IMR-90 (cell line): Measurements from ENCODE around the gene LTB4R2. TPM values are rescaled to one million over a fixed set of nuclear protein-coding genes. Genes with fewer than 3 reads are reported as not detected.
A peak's percentile ranks its signal among the peaks of the same experiment; 100 is the strongest.

Source experiments
- ATAC-seq: fragments of 200-7000 bp; cut with Tn5 transposase; 2 replicates; pipeline ENCODE4 v1.9.1; 2020; ENCODE audit warnings: low read depth, mild to moderate bottlenecking, moderate library complexity
- BruUV-seq: library from RNA; stranded (reverse); fragments of 400-500 nt; replicated peaks from 2 replicates; lab custom pipeline; 2021; lab: Mats Ljungman, UMichigan
- CTCF ChIA-PET: fragments of 300-600 bp; formaldehyde crosslinking; extraction: SDS; loops from one replicate; lab custom pipeline; 2021; ENCODE audit warnings: antibody characterized with exemption; lab: Yijun Ruan, JAX
- POLR2A ChIA-PET: fragments of 300-600 bp; sonication (Branson Sonifier 250); formaldehyde crosslinking; loops from one replicate; lab custom pipeline; 2022; ENCODE audit warnings: antibody characterized with exemption; ENCODE audit not compliant: unreplicated experiment; lab: Charles Lee
- DNase-seq: peaks from one replicate; pipeline ENCODE4 v3.0.0; 2013
- H2AFZ ChIP-seq: replicated peaks from 2 replicates; pipeline ENCODE3; 2013; ENCODE audit warnings: low read length, mild to moderate bottlenecking; ENCODE audit not compliant: poor library complexity
- H2AK5ac ChIP-seq: 2 replicates; pipeline ENCODE4 v1.6.1; 2013; ENCODE audit warnings: low read depth, low read length, inconsistent platforms
- H2AK9ac ChIP-seq: replicated peaks from 2 replicates; pipeline ENCODE3; 2013; ENCODE audit warnings: mild to moderate bottlenecking, low read depth, low read length, moderate library complexity; ENCODE audit not compliant: poor library complexity
- H2BK120ac ChIP-seq: 2 replicates; pipeline ENCODE4 v1.6.1; 2013; ENCODE audit warnings: low read depth, low read length, inconsistent platforms
- H2BK15ac ChIP-seq: 3 replicates; pipeline ENCODE4 v1.6.1; 2013; ENCODE audit warnings: low read depth, low read length, inconsistent platforms
- H2BK20ac ChIP-seq: 2 replicates; pipeline ENCODE4 v1.6.1; 2013; ENCODE audit warnings: low read depth, mild to moderate bottlenecking, inconsistent platforms, low read length, moderate library complexity
- H2BK5ac ChIP-seq: 2 replicates; pipeline ENCODE4 v1.6.1; 2013; ENCODE audit warnings: mild to moderate bottlenecking, low read depth, low read length, inconsistent platforms; ENCODE audit not compliant: poor library complexity, severe bottlenecking
- H3K14ac ChIP-seq: replicated peaks from 2 replicates; pipeline ENCODE4 v1.6.1; 2013; ENCODE audit warnings: low read depth, low read length, inconsistent platforms
- H3K18ac ChIP-seq: 2 replicates; pipeline ENCODE4 v1.6.1; 2013; ENCODE audit warnings: low read depth, low read length, control low read depth
- H3K23ac ChIP-seq: 2 replicates; pipeline ENCODE4 v1.6.1; 2013; ENCODE audit warnings: low read depth, low read length, inconsistent platforms
- H3K27ac ChIP-seq: 2 replicates; pipeline ENCODE4 v1.5.1; 2013; ENCODE audit warnings: mild to moderate bottlenecking, control low read depth, low read length; ENCODE audit not compliant: insufficient read depth
- H3K27me3 ChIP-seq: 2 replicates; pipeline ENCODE4 v1.6.1; 2013; ENCODE audit warnings: low read length; ENCODE audit not compliant: control insufficient read depth, insufficient read depth
- H3K36me3 ChIP-seq: 2 replicates; pipeline ENCODE4 v1.6.1; 2013; ENCODE audit warnings: low read length, mixed read lengths; ENCODE audit not compliant: control insufficient read depth, insufficient read depth
- H3K4ac ChIP-seq: 2 replicates; pipeline ENCODE4 v1.6.1; 2013; ENCODE audit warnings: low read depth, low read length, inconsistent platforms
- H3K4me1 ChIP-seq: 2 replicates; pipeline ENCODE4 v1.6.1; 2013; ENCODE audit warnings: low read length, mixed read lengths; ENCODE audit not compliant: control insufficient read depth, insufficient read depth
- H3K4me2 ChIP-seq: 2 replicates; pipeline ENCODE4 v1.6.1; 2013; ENCODE audit warnings: low read depth, mild to moderate bottlenecking, control low read depth, low read length, moderate library complexity
- H3K4me3 ChIP-seq: 2 replicates; pipeline ENCODE4 v1.5.1; 2013; ENCODE audit warnings: low read depth, mild to moderate bottlenecking, control low read depth, low read length, moderate library complexity; ENCODE audit not compliant: insufficient read depth
- H3K56ac ChIP-seq: 2 replicates; pipeline ENCODE4 v1.6.1; 2013; ENCODE audit warnings: low read length, inconsistent platforms; ENCODE audit not compliant: insufficient read depth; ENCODE audit errors: extremely low read depth
- H3K79me1 ChIP-seq, 2 experiments: 2 replicates each; pipeline ENCODE4 v1.6.1; 2013; ENCODE audit warnings: low read length in 2 of 2, inconsistent platforms in 1 of 2, low read depth in 1 of 2
- H3K9ac ChIP-seq: 2 replicates; pipeline ENCODE4 v1.6.1; 2013; ENCODE audit warnings: low read depth, low read length, control low read depth
- H3K9me1 ChIP-seq: 2 replicates; pipeline ENCODE4 v1.6.1; 2013; ENCODE audit warnings: low read length, inconsistent platforms; ENCODE audit not compliant: insufficient read depth
- H3K9me3 ChIP-seq: 2 replicates; pipeline ENCODE4 v1.6.1; 2013; ENCODE audit warnings: low read length; ENCODE audit not compliant: control insufficient read depth, insufficient read depth
- H4K20me1 ChIP-seq: 2 replicates; pipeline ENCODE4 v1.6.1; 2013; ENCODE audit warnings: low read length, inconsistent platforms; ENCODE audit not compliant: insufficient read depth
- H4K5ac ChIP-seq: 2 replicates; pipeline ENCODE4 v1.6.1; 2013; ENCODE audit warnings: mild to moderate bottlenecking, low read depth, low read length, control low read depth
- H4K8ac ChIP-seq, 2 experiments: 2 replicates each; pipeline ENCODE4 v1.6.1; 2013; ENCODE audit warnings: low read depth in 2 of 2, low read length in 2 of 2, control low read depth in 1 of 2, inconsistent platforms in 1 of 2
- H4K91ac ChIP-seq: 2 replicates; pipeline ENCODE4 v1.6.1; 2013; ENCODE audit warnings: low read depth, low read length, inconsistent platforms; ENCODE audit not compliant: insufficient read depth
- CHD1 ChIP-seq: IDR thresholded peaks from 2 replicates; pipeline ENCODE4 v1.6.1; 2012; ENCODE audit warnings: low read depth, low read length, improper control_type of control experiment
- MAFK ChIP-seq: IDR thresholded peaks from 2 replicates; pipeline ENCODE4 v1.6.1; 2012; ENCODE audit warnings: low read depth, low read length, improper control_type of control experiment
- MXI1 ChIP-seq: IDR thresholded peaks from 2 replicates; pipeline ENCODE4 v1.6.1; 2012; ENCODE audit warnings: low read depth, mild to moderate bottlenecking, low read length, moderate library complexity, borderline replicate concordance
- NFE2L2 ChIP-seq: fragments of 150-350 bp; IDR thresholded peaks from 2 replicates; pipeline ENCODE4 v1.6.1; 2016; ENCODE audit warnings: low read depth, mild to moderate bottlenecking, low read length
- RAD21 ChIP-seq: IDR thresholded peaks from 2 replicates; pipeline ENCODE4 v1.6.1; 2012; ENCODE audit warnings: low read length, improper control_type of control experiment
- RFX5 ChIP-seq: IDR thresholded peaks from 2 replicates; pipeline ENCODE4 v1.8.0; 2012; ENCODE audit warnings: low read depth, mild to moderate bottlenecking, low read length, moderate library complexity
- SMC3 ChIP-seq: fragments of 150-350 bp; IDR thresholded peaks from 2 replicates; pipeline ENCODE4 v1.6.1; 2016; ENCODE audit warnings: low read depth, mild to moderate bottlenecking, antibody characterized with exemption, low read length, moderate library complexity
- WGBS, 2 experiments: methylation state at CpG; one replicate each; pipeline versions ENCODE4 v1.1.5 to v1.1.7; 2013; ENCODE audit warnings: missing lambda C conversion rate in 2 of 2; ENCODE audit not compliant: insufficient read length in 1 of 2; ENCODE audit errors: extremely low coverage in 2 of 2; 5-methylcytosine and 5-hydroxymethylcytosine counted together
- dilution Hi-C: fragments of 300-500 bp; cut with HindIII; formaldehyde crosslinking; loops from one replicate; pipeline ENCODE4 v1.14.3; 2018; ENCODE audit warnings: low sequenced_read_pairs; ENCODE audit not compliant: unreplicated experiment
- in situ Hi-C: fragments of 300-500 bp; cut with MboI; formaldehyde crosslinking; loops from 3 replicates; pipeline ENCODE4 v1.14.3; 2019; ENCODE audit warnings: low sequenced_read_pairs, inconsistent platforms, mixed read lengths
- intact Hi-C: fragments of 100-400 bp; cut with micrococcal nuclease; formaldehyde crosslinking; loops from 2 replicates; pipeline ENCODE4 v1.10.0; 2022
- polyA plus RNA-seq, 3 experiments: library from polyadenylated mRNA; depleted of rRNA; stranded (reverse); fragments of >200 nt; gene quantifications; 2 replicates each; pipeline ENCODE4 v1.2.3, GENCODE V29; 2012; ENCODE audit warnings: low replicate concordance in 1 of 3
- total RNA-seq: library from RNA; depleted of rRNA; stranded (reverse); fragments of >200 nt; gene quantifications from 2 replicates; pipeline ENCODE4 v1.2.3, GENCODE V29; 2012
- TF ChIP-seq, protein P1 (sequence below): fragments of 150-350 bp; IDR thresholded peaks from 2 replicates; pipeline ENCODE4 v1.6.1; 2017; ENCODE audit warnings: mild to moderate bottlenecking, antibody characterized with exemption, low read length, low read depth
- TF ChIP-seq, protein P2 (sequence below): fragments of 150-350 bp; IDR thresholded peaks from 2 replicates; pipeline ENCODE4 v1.6.1; 2016; ENCODE audit warnings: low read depth, mild to moderate bottlenecking, low read length, moderate library complexity, borderline replicate concordance

The LTB4R2 gene
- total and polyA plus RNA-seq, 2 of the 4 experiments (the other 2 are of a cell fraction), result 0.72 to 1.7 TPM

GRCh38 chr14:24298892-24299254, 11.1 kb upstream of the LTB4R2 start:
- Histone ChIP-seq H3K23ac (no peak overlapping the region; the same call in 1 of the 2 replicates), H3K4me3 (peak overlapping the region; percentile 63), H3K9me3 (no peaks in the 10 kb centered on the region), H3K4ac (peak overlapping the region; percentile 89), H3K18ac (no peak overlapping the region), H3K27me3 (no peaks in the 10 kb centered on the region), H2AK9ac (peak overlapping the region; percentile 97), H4K8ac (peak overlapping the region; percentile 17 to 94; a peak in 2 of 4 replicates), H3K56ac (no peak overlapping the region), H2BK20ac (no peak overlapping the region), H4K20me1 (no peaks in the 10 kb centered on the region), H3K9me1 (no peaks in the 10 kb centered on the region), H3K79me1 (peaks cover 24 to 56% of the 10 kb centered on the region in 2 experiments), H3K14ac (peak overlapping the region; percentile 77; the same call in 1 of the 2 replicates), H3K4me2 (peak overlapping the region; percentile 49), H2AFZ (peak overlapping the region; percentile 98), H3K4me1 (peaks cover 9% of the 10 kb centered on the region), H2BK5ac (no peak overlapping the region), H4K5ac (no peak overlapping the region), H3K9ac (peak overlapping the region; percentile 69), H2BK120ac (no peak overlapping the region), H3K36me3 (peaks cover 25% of the 10 kb centered on the region), H3K27ac (no peak overlapping the region; the same call in 1 of the 2 replicates), H2AK5ac (0 out of 2 replicates have a peak overlapping the region, but pooled peaks have one; percentile 7), H2BK15ac (no peak overlapping the region), H4K91ac (peak overlapping the region; percentile 72; the same call in 1 of the 2 replicates)
- in situ Hi-C loops, result loop anchor here (5.0 kb wide), 1 partner anchor 57 kb away; the partner anchor contains the start of gene TINF2
- dilution Hi-C loops, result no loop called here
- ChIA-PET POLR2A (no interaction called here), CTCF (interaction anchor here (0.6 to 3.0 kb wide), 3 partner anchors 9 to 125 kb away, joined by 3 to 20 read pairs (median 6); partner anchors contain the start of genes CIDEB and LTB4R2)
- intact Hi-C loops, result loop anchor here (1.0 to 10.0 kb wide), 3 partner anchors 57 to 314 kb away; partner anchors contain the start of genes CHMP4A, DHRS4L2 and TINF2
- 69% methylated on average over 4 of the region's 7 CpGs; no CpG with 5 or more reads in 1 of the 2 experiments for WGBS, 2 experiments
- peak; percentile 77 for DNase-seq
- TSS peak; percentile 36 for BruUV-seq
- TF ChIP-seq CHD1 (no peak), NFE2L2 (no peak), MXI1 (no peak), SMC3 (no peak), RFX5 (no peak), MAFK (no peak), RAD21 (no peak)
- TF ChIP-seq, protein P1, sequence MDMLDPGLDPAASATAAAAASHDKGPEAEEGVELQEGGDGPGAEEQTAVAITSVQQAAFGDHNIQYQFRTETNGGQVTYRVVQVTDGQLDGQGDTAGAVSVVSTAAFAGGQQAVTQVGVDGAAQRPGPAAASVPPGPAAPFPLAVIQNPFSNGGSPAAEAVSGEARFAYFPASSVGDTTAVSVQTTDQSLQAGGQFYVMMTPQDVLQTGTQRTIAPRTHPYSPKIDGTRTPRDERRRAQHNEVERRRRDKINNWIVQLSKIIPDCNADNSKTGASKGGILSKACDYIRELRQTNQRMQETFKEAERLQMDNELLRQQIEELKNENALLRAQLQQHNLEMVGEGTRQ, result no peak
- TF ChIP-seq, protein P2, sequence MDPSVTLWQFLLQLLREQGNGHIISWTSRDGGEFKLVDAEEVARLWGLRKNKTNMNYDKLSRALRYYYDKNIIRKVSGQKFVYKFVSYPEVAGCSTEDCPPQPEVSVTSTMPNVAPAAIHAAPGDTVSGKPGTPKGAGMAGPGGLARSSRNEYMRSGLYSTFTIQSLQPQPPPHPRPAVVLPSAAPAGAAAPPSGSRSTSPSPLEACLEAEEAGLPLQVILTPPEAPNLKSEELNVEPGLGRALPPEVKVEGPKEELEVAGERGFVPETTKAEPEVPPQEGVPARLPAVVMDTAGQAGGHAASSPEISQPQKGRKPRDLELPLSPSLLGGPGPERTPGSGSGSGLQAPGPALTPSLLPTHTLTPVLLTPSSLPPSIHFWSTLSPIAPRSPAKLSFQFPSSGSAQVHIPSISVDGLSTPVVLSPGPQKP, result no peak
- ATAC-seq, result peak; percentile 46
